UCSD-AML1 (cell line): ENCODE results near the gene PRR5.

ENCODE experiments used
- DNase-seq: peaks from one replicate; lab custom pipeline; 2025; ENCODE audit not compliant: unreplicated experiment; lab: John Stamatoyannopoulos, UW

PRR5 gene

GRCh38 chr22:44783581-44783980 is 81.6 kb downstream of the PRR5 start:
- DNase-seq, result peak; percentile 32

- no peak for DNase-seq
These were observed 84.1 kb downstream of the PRR5 start for GRCh38 chr22:44786136-44786535.

- DNase-seq, result no peak
These were observed 84.6 kb downstream of the PRR5 start for GRCh38 chr22:44786610-44787009.
